Measurements from ENCODE around the gene PHF12.
A peak's percentile ranks its signal among the peaks of the same experiment; 100 is the strongest.

The PHF12 gene

GRCh38 chr17:28951428-28951990 lies at the start of gene PHF12:
Gene PHF12 (minus strand): TSS chr17:28951518. CDS start chr17:28950960, 558 bp downstream.
- no peak for TF ChIP-seq CTCF (IDR thresholded peaks at IDR 0.05)
- peak within 1 kb of the TSS; percentile 85 for H3K4me3 ChIP-seq
- peak within 1 kb of the TSS; percentile 98 to 99 for H3K27ac ChIP-seq
- DNase-seq (ENCODE audit: low spot score) = peak; percentile 100

- TF ChIP-seq CTCF (IDR thresholded peaks at IDR 0.05) = no peak
- DNase-seq (ENCODE audit: low spot score) = no peak
- no peak overlapping the region for H3K27ac ChIP-seq
- no peak overlapping the region for H3K4me3 ChIP-seq
Observed at GRCh38 chr17:29000973-29001372, 49.7 kb upstream of the PHF12 start.

GRCh38 chr17:28999206-28999605 lies 47.9 kb upstream of the PHF12 start:
- no peak overlapping the region for H3K4me3 ChIP-seq
- TF ChIP-seq CTCF (IDR thresholded peaks at IDR 0.05) = no peak
- no peak for DNase-seq (ENCODE audit: low spot score)
- H3K27ac ChIP-seq = no peak overlapping the region

- H3K27ac ChIP-seq = no peak overlapping the region
- no peak for DNase-seq (ENCODE audit: low spot score)
- H3K4me3 ChIP-seq = no peak overlapping the region
- no peak for TF ChIP-seq CTCF (IDR thresholded peaks at IDR 0.05)
Observed at GRCh38 chr17:28997806-28998205, 46.5 kb upstream of the PHF12 start.

- H3K4me3 ChIP-seq = no peak overlapping the region
- TF ChIP-seq CTCF (IDR thresholded peaks at IDR 0.05) = no peak
- no peak for DNase-seq (ENCODE audit: low spot score)
Observed at GRCh38 chr17:28996554-28997096, 45.3 kb upstream of the PHF12 start.

GRCh38 chr17:28993645-28994426 lies 42.5 kb upstream of the PHF12 start:
- no peak for DNase-seq (ENCODE audit: low spot score)
- TF ChIP-seq CTCF (IDR thresholded peaks at IDR 0.05) = no peak
- Histone ChIP-seq H3K4me3 (no peak overlapping the region), H3K27ac (no peak overlapping the region)

More at GRCh38 chr17:28996554-28997096, 45.3 kb upstream of the PHF12 start:
- no peak overlapping the region for H3K27ac ChIP-seq

All from coronary artery (tissue), 2 donors.